T-helper 2 cell treated with Interferon-gamma antibody and Interleukin-4, amounts not matched to agents 5 μg/mL and 100 μg/mL, for 36 hours (primary cell): ENCODE results near the gene PDE10A.

Experiments used
- DNase-seq: peaks from one replicate; pipeline ENCODE4 v3.0.0; 2021; ENCODE audit warnings: low spot score
- H3K27ac Mint-ChIP-seq: one replicate; pipeline ENCODE4 v1.8.0; 2021; ENCODE audit warnings: mild to moderate bottlenecking, mixed read lengths
- H3K27me3 Mint-ChIP-seq: one replicate; pipeline ENCODE4 v1.8.0; 2021; ENCODE audit warnings: low read depth, mixed read lengths
- H3K36me3 Mint-ChIP-seq: one replicate; pipeline ENCODE4 v1.8.0; 2021; ENCODE audit warnings: low read depth, mixed read lengths
- H3K4me1 Mint-ChIP-seq: one replicate; pipeline ENCODE4 v1.8.0; 2021; ENCODE audit warnings: low read depth, mixed read lengths
- H3K4me3 Mint-ChIP-seq: one replicate; pipeline ENCODE4 v1.8.0; 2022; ENCODE audit warnings: mild to moderate bottlenecking, moderate library complexity, mixed read lengths
- H3K9me3 Mint-ChIP-seq: one replicate; pipeline ENCODE4 v1.8.0; 2021; ENCODE audit warnings: mixed read lengths

PDE10A gene

GRCh38 chr6:165689699-165690098, 26.7 kb upstream of the PDE10A start:
- Mint-ChIP-seq H3K4me3 (no peak overlapping the region), H3K27ac (no peak overlapping the region), H3K4me1 (no peaks in the 10 kb centered on the region), H3K36me3 (no peaks in the 10 kb centered on the region), H3K9me3 (no peaks in the 10 kb centered on the region), H3K27me3 (no peaks in the 10 kb centered on the region)
- no peak for DNase-seq

- H3K27me3 Mint-ChIP-seq = no peaks in the 10 kb centered on the region
- no peak for DNase-seq
- no peak overlapping the region for H3K27ac Mint-ChIP-seq
- H3K4me1 Mint-ChIP-seq = no peaks in the 10 kb centered on the region
- no peak overlapping the region for H3K4me3 Mint-ChIP-seq
- no peaks in the 10 kb centered on the region for H3K36me3 Mint-ChIP-seq
- H3K9me3 Mint-ChIP-seq = no peaks in the 10 kb centered on the region
Measured at GRCh38 chr6:165686596-165687365, 23.7 kb upstream of the PDE10A start.

- Mint-ChIP-seq H3K4me3 (no peak overlapping the region), H3K27ac (no peak overlapping the region)
Measured at GRCh38 chr6:165685302-165685701, 22.3 kb upstream of the PDE10A start.

GRCh38 chr6:165684333-165684732, 21.3 kb upstream of the PDE10A start:
- no peak for DNase-seq
- Mint-ChIP-seq H3K27me3 (no peaks in the 10 kb centered on the region), H3K36me3 (no peaks in the 10 kb centered on the region), H3K4me1 (no peaks in the 10 kb centered on the region), H3K9me3 (no peaks in the 10 kb centered on the region), H3K4me3 (no peak overlapping the region), H3K27ac (no peak overlapping the region)

More at GRCh38 chr6:165685302-165685701, 22.3 kb upstream of the PDE10A start:
- Mint-ChIP-seq H3K36me3 (no peaks in the 10 kb centered on the region), H3K4me1 (no peaks in the 10 kb centered on the region), H3K9me3 (no peaks in the 10 kb centered on the region), H3K27me3 (no peaks in the 10 kb centered on the region)
- no peak for DNase-seq

GRCh38 chr6:165680975-165681374, 17.9 kb upstream of the PDE10A start:
- no peak for DNase-seq
- Mint-ChIP-seq H3K27me3 (no peaks in the 10 kb centered on the region), H3K27ac (no peak overlapping the region), H3K36me3 (no peaks in the 10 kb centered on the region), H3K9me3 (no peaks in the 10 kb centered on the region), H3K4me3 (no peak overlapping the region), H3K4me1 (no peaks in the 10 kb centered on the region)

GRCh38 chr6:165679326-165679725, 16.3 kb upstream of the PDE10A start:
- Mint-ChIP-seq H3K4me1 (no peaks in the 10 kb centered on the region), H3K36me3 (no peaks in the 10 kb centered on the region), H3K4me3 (no peak overlapping the region), H3K9me3 (no peaks in the 10 kb centered on the region), H3K27ac (no peak overlapping the region), H3K27me3 (no peaks in the 10 kb centered on the region)
- DNase-seq = no peak

GRCh38 chr6:165678904-165679303, 15.9 kb upstream of the PDE10A start:
- no peaks in the 10 kb centered on the region for H3K36me3 Mint-ChIP-seq
- H3K9me3 Mint-ChIP-seq = no peaks in the 10 kb centered on the region
- no peaks in the 10 kb centered on the region for H3K4me1 Mint-ChIP-seq
- H3K4me3 Mint-ChIP-seq = no peak overlapping the region
- DNase-seq = no peak
- H3K27me3 Mint-ChIP-seq = no peaks in the 10 kb centered on the region
- no peak overlapping the region for H3K27ac Mint-ChIP-seq

- Mint-ChIP-seq H3K36me3 (no peaks in the 10 kb centered on the region), H3K27me3 (no peaks in the 10 kb centered on the region), H3K9me3 (no peaks in the 10 kb centered on the region), H3K4me1 (no peaks in the 10 kb centered on the region), H3K4me3 (no peak overlapping the region), H3K27ac (no peak overlapping the region)
- DNase-seq = no peak
Measured at GRCh38 chr6:165678429-165678828, 15.4 kb upstream of the PDE10A start.

- H3K27me3 Mint-ChIP-seq = no peaks in the 10 kb centered on the region
- H3K4me1 Mint-ChIP-seq = no peaks in the 10 kb centered on the region
- H3K9me3 Mint-ChIP-seq = no peaks in the 10 kb centered on the region
- H3K36me3 Mint-ChIP-seq = no peaks in the 10 kb centered on the region
- no peak overlapping the region for H3K4me3 Mint-ChIP-seq
- no peak overlapping the region for H3K27ac Mint-ChIP-seq
- no peak for DNase-seq
Measured at GRCh38 chr6:165677091-165677490, 14.1 kb upstream of the PDE10A start.

- H3K9me3 Mint-ChIP-seq = no peaks in the 10 kb centered on the region
- no peaks in the 10 kb centered on the region for H3K4me1 Mint-ChIP-seq
- H3K27ac Mint-ChIP-seq = no peak overlapping the region
- no peak for DNase-seq
- no peak overlapping the region for H3K4me3 Mint-ChIP-seq
- H3K27me3 Mint-ChIP-seq = no peaks in the 10 kb centered on the region
- no peaks in the 10 kb centered on the region for H3K36me3 Mint-ChIP-seq
Measured at GRCh38 chr6:165676435-165677068, 13.5 kb upstream of the PDE10A start.

- H3K4me1 Mint-ChIP-seq = no peaks in the 10 kb centered on the region
- DNase-seq = no peak
- no peaks in the 10 kb centered on the region for H3K27me3 Mint-ChIP-seq
- no peak overlapping the region for H3K27ac Mint-ChIP-seq
- no peaks in the 10 kb centered on the region for H3K9me3 Mint-ChIP-seq
- H3K36me3 Mint-ChIP-seq = no peaks in the 10 kb centered on the region
- no peak overlapping the region for H3K4me3 Mint-ChIP-seq
Measured at GRCh38 chr6:165675120-165675519, 12.1 kb upstream of the PDE10A start.

- Mint-ChIP-seq H3K4me1 (no peaks in the 10 kb centered on the region), H3K27ac (no peak overlapping the region), H3K9me3 (no peaks in the 10 kb centered on the region), H3K36me3 (no peaks in the 10 kb centered on the region), H3K27me3 (no peaks in the 10 kb centered on the region), H3K4me3 (no peak overlapping the region)
- DNase-seq = no peak
Measured at GRCh38 chr6:165674155-165675029, 11.4 kb upstream of the PDE10A start.

GRCh38 chr6:165671222-165671768, 8.3 kb upstream of the PDE10A start:
- Mint-ChIP-seq H3K27ac (no peak overlapping the region), H3K4me3 (no peak overlapping the region), H3K27me3 (peaks cover 9% of the 10 kb centered on the region), H3K9me3 (no peaks in the 10 kb centered on the region), H3K36me3 (no peaks in the 10 kb centered on the region), H3K4me1 (no peaks in the 10 kb centered on the region)
- DNase-seq = no peak

GRCh38 chr6:165668951-165669350, 5.9 kb upstream of the PDE10A start:
- no peak overlapping the region for H3K27ac Mint-ChIP-seq
- H3K36me3 Mint-ChIP-seq = no peaks in the 10 kb centered on the region
- DNase-seq = no peak
- H3K9me3 Mint-ChIP-seq = no peaks in the 10 kb centered on the region
- H3K4me1 Mint-ChIP-seq = peaks cover 2% of the 10 kb centered on the region
- no peak overlapping the region for H3K4me3 Mint-ChIP-seq
- peaks cover 31% of the 10 kb centered on the region for H3K27me3 Mint-ChIP-seq
